ENCODE measurements around the gene USP53. TPM values are rescaled to one million over a fixed set of nuclear protein-coding genes. Genes with fewer than 3 reads are reported as not detected.
"Not testable (repeated sequence)": the region's sequence is repeated elsewhere in the genome, so short reads cannot be mapped to it uniquely, and the experiment has no call there.

The USP53 gene
- 18.4 TPM for polyA plus RNA-seq (2013, experiment 1 of 2)
- polyA plus RNA-seq (2013, experiment 2 of 2): 17.3 TPM

DNA sequence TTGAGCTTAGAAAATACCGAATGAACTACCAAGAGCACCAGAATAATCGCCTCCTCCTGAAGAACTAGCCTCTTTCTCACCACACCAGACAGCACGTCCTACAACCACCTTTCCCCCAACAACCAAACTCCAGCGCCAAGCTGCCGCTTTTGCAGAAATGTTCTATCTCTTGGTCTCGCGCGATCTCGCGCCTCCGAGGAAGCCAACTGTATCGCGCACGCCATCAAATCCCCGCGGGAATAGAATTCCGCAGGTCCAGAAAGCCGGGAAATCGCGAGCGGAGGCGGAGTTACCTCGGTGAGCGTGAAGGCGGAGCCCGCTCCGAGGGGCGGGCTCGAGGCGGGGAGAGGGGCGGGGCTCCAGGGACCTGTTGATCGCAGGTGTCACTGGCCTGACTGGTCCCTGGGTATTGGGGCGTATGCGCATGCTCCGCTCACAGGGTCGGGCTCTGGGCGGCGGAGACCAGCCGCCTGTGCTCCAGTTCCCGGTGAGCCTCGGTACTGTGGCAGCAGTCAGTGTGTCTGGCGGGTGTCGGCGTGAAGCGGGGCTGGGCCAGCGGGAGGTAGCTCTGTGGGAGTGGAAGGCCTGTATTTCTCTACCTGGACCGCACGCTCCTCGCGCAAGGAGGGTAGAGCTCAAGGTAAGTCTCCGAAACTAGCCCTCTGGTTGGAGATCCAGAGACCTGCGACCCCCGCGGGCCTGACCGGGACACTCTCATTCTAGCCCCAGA is at the start of gene USP53:
USP53 (plus strand) TSS at position 480 of the 730 bp plus-strand sequence. CDS start 27,047 bp downstream, outside the sequence.
- Histone ChIP-seq H3K27ac (ENCODE audit: low read depth, low read length) (peak within 1 kb of the TSS; percentile 96), H2AK5ac (ENCODE audit: low read length) (no peak within 1 kb of the TSS), H3K27me3 (ENCODE audit: insufficient read depth, low read length, poor library complexity) (no peaks in the 10 kb centered on the region), H3K56ac (ENCODE audit: low read length) (peak within 1 kb of the TSS; percentile 97), H3K4ac (ENCODE audit: low read depth, low read length) (no peak within 1 kb of the TSS), H3K23ac (ENCODE audit: low read length) (no peak within 1 kb of the TSS), H2BK120ac (ENCODE audit: low read depth, low read length) (no peak within 1 kb of the TSS), H2BK5ac (ENCODE audit: low read length) (peak within 1 kb of the TSS; percentile 83), H3K4me2 (ENCODE audit: low read length) (peak within 1 kb of the TSS; percentile 82), H3K79me2 (ENCODE audit: control insufficient read depth, insufficient read depth, low read length) (peaks cover 11% of the 10 kb centered on the region), H3K18ac (ENCODE audit: low read length) (peak within 1 kb of the TSS; percentile 69), H3K79me1 (ENCODE audit: low read length) (peaks cover 2% of the 10 kb centered on the region), H4K8ac (ENCODE audit: low read depth, low read length) (peak within 1 kb of the TSS; percentile 65), H3K36me3 (ENCODE audit: control insufficient read depth, insufficient read depth, low read length) (no peaks in the 10 kb centered on the region), H3K4me3 (ENCODE audit: low read length) (peak within 1 kb of the TSS; percentile 89), H3K4me1 (ENCODE audit: control insufficient read depth, low read depth, low read length) (peaks cover 2% of the 10 kb centered on the region), H2BK15ac (replicated peaks; ENCODE audit: low read depth) (no peak within 1 kb of the TSS), H4K5ac (ENCODE audit: low read length) (peak within 1 kb of the TSS; percentile 7), H3K9ac (ENCODE audit: low read length) (peak within 1 kb of the TSS; percentile 90)
- DNase-seq: peak; percentile 99
- WGBS (ENCODE audit: extremely low coverage, insufficient coverage, low lambda C conversion rate): no CpG with 5 or more reads among the region's 55 CpGs

DNA sequence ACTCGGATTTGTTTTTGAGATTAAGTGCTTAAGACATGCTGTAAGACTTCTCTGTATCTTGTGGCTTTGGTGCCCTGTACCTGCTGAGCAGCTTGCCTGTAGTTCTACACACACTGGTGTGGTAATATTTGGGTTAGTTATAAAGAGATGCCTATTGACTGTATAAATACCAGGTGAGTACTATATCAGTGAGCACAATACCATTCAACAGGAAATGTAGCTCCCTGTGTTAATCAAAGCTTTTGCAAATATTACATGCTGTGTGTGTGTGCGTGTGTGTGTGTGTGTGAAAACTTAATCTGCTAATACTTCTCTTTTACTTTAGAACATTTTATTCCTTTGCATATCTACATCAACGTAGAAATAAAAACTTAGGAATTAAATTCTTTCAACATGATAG is 46.7 kb upstream of the USP53 start:
- Histone ChIP-seq H3K56ac (ENCODE audit: low read length) (no peak overlapping the region), H2BK15ac (replicated peaks; ENCODE audit: low read depth) (no peak overlapping the region), H3K4ac (ENCODE audit: low read depth, low read length) (no peak overlapping the region), H3K4me1 (ENCODE audit: control insufficient read depth, low read depth, low read length) (no peaks in the 10 kb centered on the region), H2BK5ac (ENCODE audit: low read length) (no peak overlapping the region), H3K4me3 (ENCODE audit: low read length) (no peak overlapping the region), H3K27me3 (ENCODE audit: insufficient read depth, low read length, poor library complexity) (no peaks in the 10 kb centered on the region), H3K23ac (ENCODE audit: low read length) (no peak overlapping the region), H2AK5ac (ENCODE audit: low read length) (no peak overlapping the region), H2BK120ac (ENCODE audit: low read depth, low read length) (no peak overlapping the region), H4K8ac (ENCODE audit: low read depth, low read length) (no peak overlapping the region), H3K36me3 (ENCODE audit: control insufficient read depth, insufficient read depth, low read length) (no peaks in the 10 kb centered on the region), H3K79me2 (ENCODE audit: control insufficient read depth, insufficient read depth, low read length) (no peaks in the 10 kb centered on the region), H4K5ac (ENCODE audit: low read length) (no peak overlapping the region), H3K27ac (ENCODE audit: low read depth, low read length) (no peak overlapping the region), H3K79me1 (ENCODE audit: low read length) (no peaks in the 10 kb centered on the region), H3K9ac (ENCODE audit: low read length) (no peak overlapping the region), H3K18ac (ENCODE audit: low read length) (no peak overlapping the region), H3K4me2 (ENCODE audit: low read length) (no peak overlapping the region)
- DNase-seq: no peak
- no CpG with 5 or more reads among the region's 3 CpGs for WGBS (ENCODE audit: extremely low coverage, insufficient coverage, low lambda C conversion rate)

DNA sequence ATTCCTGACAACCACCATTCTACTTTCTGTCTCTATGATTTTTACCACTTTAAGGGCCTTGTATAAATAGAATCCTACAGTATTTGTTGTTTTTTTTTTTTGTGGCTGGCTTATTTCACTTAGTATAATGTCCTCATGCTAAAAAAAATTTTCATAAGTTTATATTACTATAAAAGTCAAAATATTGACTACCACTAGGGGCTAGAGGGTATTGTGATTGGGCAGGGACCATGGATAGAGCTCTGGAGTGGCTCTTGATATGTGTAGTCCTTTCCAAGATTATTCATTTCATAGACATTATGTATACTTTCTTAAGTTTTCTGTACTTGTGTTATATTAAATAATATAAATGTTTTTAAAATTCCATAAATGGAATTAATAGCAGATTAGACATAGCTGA is 42.3 kb upstream of the USP53 start:
- Histone ChIP-seq H3K36me3 (ENCODE audit: control insufficient read depth, insufficient read depth, low read length) (no peaks in the 10 kb centered on the region), H2BK5ac (ENCODE audit: low read length) (no peak overlapping the region), H4K5ac (ENCODE audit: low read length) (no peak overlapping the region), H2BK15ac (replicated peaks; ENCODE audit: low read depth) (no peak overlapping the region), H3K27me3 (ENCODE audit: insufficient read depth, low read length, poor library complexity) (no peaks in the 10 kb centered on the region), H3K4me3 (ENCODE audit: low read length) (no peak overlapping the region), H3K23ac (ENCODE audit: low read length) (no peak overlapping the region), H3K18ac (ENCODE audit: low read length) (no peak overlapping the region), H3K9ac (ENCODE audit: low read length) (no peak overlapping the region), H3K4ac (ENCODE audit: low read depth, low read length) (no peak overlapping the region), H3K56ac (ENCODE audit: low read length) (no peak overlapping the region), H3K79me2 (ENCODE audit: control insufficient read depth, insufficient read depth, low read length) (no peaks in the 10 kb centered on the region), H3K79me1 (ENCODE audit: low read length) (no peaks in the 10 kb centered on the region), H2BK120ac (ENCODE audit: low read depth, low read length) (no peak overlapping the region), H2AK5ac (ENCODE audit: low read length) (no peak overlapping the region), H3K4me2 (ENCODE audit: low read length) (no peak overlapping the region), H3K27ac (ENCODE audit: low read depth, low read length) (no peak overlapping the region), H3K4me1 (ENCODE audit: control insufficient read depth, low read depth, low read length) (no peaks in the 10 kb centered on the region), H4K8ac (ENCODE audit: low read depth, low read length) (no peak overlapping the region)
- DNase-seq: no peak

DNA sequence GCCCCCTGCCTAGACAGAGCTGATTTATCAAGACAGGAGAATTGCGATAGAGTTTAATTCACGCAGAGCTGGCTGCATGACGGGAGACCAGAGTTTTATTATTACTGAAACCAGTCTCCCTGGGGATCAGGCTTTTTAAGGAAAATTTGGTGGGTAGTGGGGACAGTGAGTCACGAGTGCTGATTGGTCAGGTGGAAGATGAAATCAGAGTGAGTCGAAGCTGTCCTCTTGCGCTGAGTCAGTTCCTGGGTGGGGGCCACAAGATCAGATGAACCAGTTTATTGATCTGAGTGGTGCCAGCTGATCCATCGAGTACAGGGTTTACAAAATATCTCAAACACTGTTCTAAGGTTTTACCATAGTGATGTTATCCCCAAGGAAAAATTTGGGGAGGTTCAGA is 40.3 kb upstream of the USP53 start:
- H2BK5ac ChIP-seq (ENCODE audit: low read length): no peak overlapping the region
- H3K27me3 ChIP-seq (ENCODE audit: insufficient read depth, low read length, poor library complexity): no peaks in the 10 kb centered on the region
- no peak overlapping the region for H2AK5ac ChIP-seq (ENCODE audit: low read length)
- H3K79me2 ChIP-seq (ENCODE audit: control insufficient read depth, insufficient read depth, low read length): no peaks in the 10 kb centered on the region
- no peaks in the 10 kb centered on the region for H3K4me1 ChIP-seq (ENCODE audit: control insufficient read depth, low read depth, low read length)
- H2BK15ac ChIP-seq (replicated peaks; ENCODE audit: low read depth): no peak overlapping the region
- no peak overlapping the region for H3K23ac ChIP-seq (ENCODE audit: low read length)
- no peak overlapping the region for H3K27ac ChIP-seq (ENCODE audit: low read depth, low read length)
- H4K5ac ChIP-seq (ENCODE audit: low read length): no peak overlapping the region
- no peak for DNase-seq
- no peak overlapping the region for H3K4me2 ChIP-seq (ENCODE audit: low read length)
- no peaks in the 10 kb centered on the region for H3K36me3 ChIP-seq (ENCODE audit: control insufficient read depth, insufficient read depth, low read length)
- no peaks in the 10 kb centered on the region for H3K79me1 ChIP-seq (ENCODE audit: low read length)
- no peak overlapping the region for H3K56ac ChIP-seq (ENCODE audit: low read length)
- no peak overlapping the region for H3K18ac ChIP-seq (ENCODE audit: low read length)
- no peak overlapping the region for H3K4ac ChIP-seq (ENCODE audit: low read depth, low read length)
- H4K8ac ChIP-seq (ENCODE audit: low read depth, low read length): no peak overlapping the region
- no peak overlapping the region for H3K4me3 ChIP-seq (ENCODE audit: low read length)
- no peak overlapping the region for H3K9ac ChIP-seq (ENCODE audit: low read length)
- no peak overlapping the region for H2BK120ac ChIP-seq (ENCODE audit: low read depth, low read length)
- WGBS (ENCODE audit: extremely low coverage, insufficient coverage, low lambda C conversion rate): no CpG with 5 or more reads among the region's 7 CpGs

DNA sequence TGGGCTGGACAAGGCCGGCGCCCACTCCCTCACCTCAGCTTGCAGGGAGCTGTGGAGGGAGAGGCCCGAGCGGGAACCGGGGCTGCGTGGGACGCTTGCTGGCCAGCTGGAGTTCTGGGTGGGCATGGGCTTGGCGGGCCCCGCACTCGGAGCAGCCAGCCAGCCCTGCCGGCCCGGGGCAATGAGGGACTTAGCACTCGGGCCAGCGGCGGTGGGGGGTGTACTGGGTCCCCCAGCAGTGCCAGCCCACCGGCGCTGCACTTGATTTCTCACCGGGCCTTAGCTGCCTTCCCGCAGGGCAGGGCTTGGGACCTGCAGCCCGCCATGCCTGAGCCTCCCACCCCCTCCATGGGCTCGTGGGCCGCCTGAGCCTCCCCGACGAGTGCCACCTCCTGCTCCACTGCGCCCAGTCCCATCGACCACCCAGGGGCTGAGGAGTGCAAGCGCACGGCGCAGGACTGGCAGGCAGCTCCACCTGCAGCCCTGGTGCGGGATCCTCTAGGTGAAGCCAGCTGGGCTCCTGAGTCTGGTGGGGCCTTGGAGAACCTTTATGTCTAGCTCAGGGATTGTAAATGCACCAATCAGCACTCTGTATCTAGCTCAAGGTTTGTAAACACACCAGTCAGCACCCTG is 38.7 kb upstream of the USP53 start:
- H3K18ac ChIP-seq (ENCODE audit: low read length); H2BK5ac ChIP-seq (ENCODE audit: low read length); H3K79me2 ChIP-seq (ENCODE audit: control insufficient read depth, insufficient read depth, low read length); H3K4me1 ChIP-seq (ENCODE audit: control insufficient read depth, low read depth, low read length); H2AK5ac ChIP-seq (ENCODE audit: low read length); H3K23ac ChIP-seq (ENCODE audit: low read length); H3K4ac ChIP-seq (ENCODE audit: low read depth, low read length); H3K9ac ChIP-seq (ENCODE audit: low read length); H3K4me3 ChIP-seq (ENCODE audit: low read length); DNase-seq; H3K56ac ChIP-seq (ENCODE audit: low read length); H4K5ac ChIP-seq (ENCODE audit: low read length); H3K79me1 ChIP-seq (ENCODE audit: low read length); H3K27me3 ChIP-seq (ENCODE audit: insufficient read depth, low read length, poor library complexity); H2BK120ac ChIP-seq (ENCODE audit: low read depth, low read length); H3K4me2 ChIP-seq (ENCODE audit: low read length); H2BK15ac ChIP-seq (replicated peaks; ENCODE audit: low read depth); H3K27ac ChIP-seq (ENCODE audit: low read depth, low read length); H3K36me3 ChIP-seq (ENCODE audit: control insufficient read depth, insufficient read depth, low read length); H4K8ac ChIP-seq (ENCODE audit: low read depth, low read length): not testable (repeated sequence)
- no CpG with 5 or more reads among the region's 30 CpGs for WGBS (ENCODE audit: extremely low coverage, insufficient coverage, low lambda C conversion rate)
